Heart right ventricle (tissue), 16 donors: ENCODE measurements around the gene ZNF575. TPM values are rescaled to one million over a fixed set of nuclear protein-coding genes. Genes with fewer than 3 reads are reported as not detected.

Experiments used
- ATAC-seq, 8 donors: fragments of 200-7000 bp; cut with Tn5 transposase; one replicate each; pipeline ENCODE4 v1.9.1; 2020; ENCODE audit warnings: mild to moderate bottlenecking in 8 of 8, moderate library complexity in 8 of 8, moderate number of reproducible peaks in 1 of 8
- DNase-seq, 2 donors: peaks; one replicate each; pipeline ENCODE4 v3.0.0-alpha.2; 2020
- H3K27ac ChIP-seq, 10 donors: fragments of 200-600 bp; sonication (generic) in 2 of 10; one replicate each; pipeline versions ENCODE4 v1.5.0 to v1.8.0; 2020 to 2022; ENCODE audit warnings: mild to moderate bottlenecking in 3 of 10
- H3K27me3 ChIP-seq, 7 donors: fragments of 200-600 bp; one replicate each; pipeline ENCODE4 v1.8.0; 2021 to 2022; ENCODE audit warnings: mild to moderate bottlenecking in 2 of 7
- H3K36me3 ChIP-seq, 9 donors: fragments of 200-600 bp; sonication (generic) in 1 of 9; one replicate each; pipeline versions ENCODE4 v1.5.0 to v1.8.0; 2020 to 2022; ENCODE audit warnings: mild to moderate bottlenecking in 2 of 9
- H3K4me1 ChIP-seq, 9 donors: fragments of 200-600 bp; sonication (generic) in 1 of 9; one replicate each; pipeline versions ENCODE4 v1.5.0 to v1.8.0; 2020 to 2022; ENCODE audit warnings: mild to moderate bottlenecking in 4 of 9
- H3K4me3 ChIP-seq, 10 donors: fragments of 200-600 bp; sonication (generic) in 2 of 10; one replicate each; pipeline versions ENCODE4 v1.5.0 to v1.8.0; 2020 to 2022; ENCODE audit warnings: mild to moderate bottlenecking in 7 of 10, moderate library complexity in 2 of 10
- H3K9me3 ChIP-seq, 11 donors: fragments of 200-600 bp in 10 of 11; sonication (generic) in 2 of 11; one replicate each; pipeline versions ENCODE4 v1.5.0 to v1.8.0; 2013 to 2022; ENCODE audit warnings: mild to moderate bottlenecking in 2 of 11, control low read depth in 1 of 11, moderate library complexity in 1 of 11
- CTCF ChIP-seq, 9 donors: fragments of 200-600 bp; sonication (generic) in 2 of 9; IDR thresholded peaks; one replicate each; pipeline versions ENCODE4 v1.5.0 to v1.8.0; 2021 to 2022; ENCODE audit warnings: antibody characterized with exemption in 9 of 9, mild to moderate bottlenecking in 5 of 9, moderate library complexity in 1 of 9
- WGBS, 2 donors: extraction: QIAGEN DNeasy Blood & Tissue Kit; methylation state at CpG; one replicate each; pipeline ENCODE4 v1.1.7; 2013; ENCODE audit warnings: inconsistent platforms in 1 of 2; 5-methylcytosine and 5-hydroxymethylcytosine counted together
- intact Hi-C, 10 donors: fragments of 100-400 bp; cut with DNase I; formaldehyde crosslinking; loops; one replicate each; pipeline versions ENCODE4 v1.11.1 to v1.14.2; 2022
- polyA plus RNA-seq, 2 donors: library from polyadenylated mRNA; stranded (reverse); fragments of 200-250 nt; gene quantifications; one replicate each; pipeline ENCODE4 v1.2.3, GENCODE V29; 2013
- total RNA-seq, 10 donors: library from RNA; stranded (reverse); fragmentation: NEBNext Ultra II Directional in 3 of 10; extraction: Animal tissue kit (Norgen Biotek cat#: 25700) in 3 of 10; gene quantifications; one replicate each; pipeline versions ENCODE4 v1.2.1 to v1.2.4, GENCODE V29; 2021 to 2023
- donor health status: Arrhythmogenic right ventricular cardiomyopathy.
- donor health status: ischemic (EF 13 %, LVEDD 7.1; RV severe dilation, severe dysfunction).
- donor health status: healthy with polysubstance abuse.
- donor health status: DM: no; HTN: yes; CAD: no.
- donor health status: DM: no; HTN: no; CAD: no.
- donor health status: ischemic (EF 25% LVEDD 6.9; RV normal size, moderate dysfunction).
- donor health status: ischemic (EF 25% LVEDD 5.7; RV mildly dilated, moderate dysfunction).
- donor health status: healthy.
- donor health status: DM: yes; HTN: yes; CAD: no.
- donor health status: Ischemic cardiomyopathy.
- donor health status: ischemic (EF 35%, LVEDD 5.7; RV mildly dilated, moderate dysfunction).
- donor health status: nonischemic (EF 11% LVEDD 7.7; RV severe dilation, severe dysfunction).
- donor health status: DM: yes; HTN: yes; CAD: no.
- donor health status: PGD.
- donor health status: ischemic (EF 29% LVEDD 5.4; RV normal size, mild dysfunction).
- donor health status: nonischemic (EF 23%, LVEDD 6.1; RV moderate dilation, normal function).

ZNF575 gene
- total and polyA plus RNA-seq, 12 donors = 0.45 to 2.0 (median 1.2) TPM

GRCh38 chr19:43495082-43495481 is 37.9 kb upstream of the ZNF575 start:
- 82% methylated on average over 8 of the region's 8 CpGs for WGBS, 2 donors
- TF ChIP-seq CTCF (IDR thresholded peaks at IDR 0.05) = no peak
- Histone ChIP-seq H3K4me1 (peaks cover 0 to 22% (median 11%) of the 10 kb centered on the region in 9 donors), H3K27me3 (no peaks in the 10 kb centered on the region), H3K36me3 (peaks cover 0 to 65% (median 6%) of the 10 kb centered on the region in 9 donors), H3K9me3 (no peaks in the 10 kb centered on the region), H3K27ac (no peak overlapping the region), H3K4me3 (no peak overlapping the region)
- no peak for ATAC-seq
- intact Hi-C loops = no loop called here
- no peak for DNase-seq

- Histone ChIP-seq H3K4me3 (no peak overlapping the region), H3K36me3 (peaks cover 0 to 54% (median 6%) of the 10 kb centered on the region in 9 donors), H3K9me3 (no peaks in the 10 kb centered on the region), H3K27ac (no peak overlapping the region), H3K27me3 (no peaks in the 10 kb centered on the region), H3K4me1 (peaks cover 0 to 27% (median 11%) of the 10 kb centered on the region in 9 donors)
- intact Hi-C loops = no loop called here
- TF ChIP-seq CTCF (IDR thresholded peaks at IDR 0.05) = no peak
- DNase-seq (no peak), ATAC-seq (peak in 1 of 8 donors; percentile 55)
- WGBS, 2 donors = 90 to 94% methylated on average over 7 of the region's 7 CpGs
Observed at GRCh38 chr19:43496960-43497359, 36.0 kb upstream of the ZNF575 start.

- intact Hi-C loops = no loop called here
- H3K9me3 ChIP-seq = no peaks in the 10 kb centered on the region
- no peak for TF ChIP-seq CTCF (IDR thresholded peaks at IDR 0.05)
- H3K4me1 ChIP-seq = peaks cover 0 to 39% (median 18%) of the 10 kb centered on the region in 9 donors
- H3K36me3 ChIP-seq = peaks cover 0 to 46% (median 6%) of the 10 kb centered on the region in 9 donors
- no peak overlapping the region for H3K4me3 ChIP-seq
- 59 to 65% methylated on average over 5 of the region's 5 CpGs for WGBS, 2 donors
- no peaks in the 10 kb centered on the region for H3K27me3 ChIP-seq
- peak overlapping the region in 6 of 10 donors; percentile 10 to 71 (median 54) for H3K27ac ChIP-seq
- DNase-seq (peak in 1 of 2 donors; percentile 45), ATAC-seq (peak; percentile 60 to 83 (median 74))
Observed at GRCh38 chr19:43498233-43498842, 34.6 kb upstream of the ZNF575 start.

- no peak for TF ChIP-seq CTCF (IDR thresholded peaks at IDR 0.05)
- intact Hi-C loops = no loop called here
- no peaks in the 10 kb centered on the region for H3K9me3 ChIP-seq
- no peaks in the 10 kb centered on the region for H3K27me3 ChIP-seq
- DNase-seq (no peak), ATAC-seq (no peak)
- peak overlapping the region in 6 of 10 donors; percentile 10 to 71 (median 54) for H3K27ac ChIP-seq
- peaks cover 0 to 43% (median 6%) of the 10 kb centered on the region in 9 donors for H3K36me3 ChIP-seq
- peaks cover 0 to 42% (median 20%) of the 10 kb centered on the region in 9 donors for H3K4me1 ChIP-seq
- no peak overlapping the region for H3K4me3 ChIP-seq
- 68 to 84% methylated on average over 3 of the region's 3 CpGs for WGBS, 2 donors
Observed at GRCh38 chr19:43499042-43499441, 33.9 kb upstream of the ZNF575 start.
